GM18517 (cell line): ENCODE results near the gene IMMP2L.

Experiments used
- ATAC-seq: cut with Tn5 transposase; IDR thresholded peaks from one replicate; pipeline ENCODE4 v1.9.1; 2021; ENCODE audit warnings: mild to moderate bottlenecking, moderate library complexity; ENCODE audit not compliant: unreplicated experiment

IMMP2L gene

GRCh38 chr7:110774071-110774470, 788.2 kb downstream of the IMMP2L start:
- ATAC-seq, result no peak

GRCh38 chr7:110772615-110773014, 789.7 kb downstream of the IMMP2L start:
- ATAC-seq, result no peak

GRCh38 chr7:110771717-110772116, 790.6 kb downstream of the IMMP2L start:
- ATAC-seq, result no peak

GRCh38 chr7:110767550-110768110, 794.7 kb downstream of the IMMP2L start:
- no peak for ATAC-seq

GRCh38 chr7:110766864-110767263, 795.4 kb downstream of the IMMP2L start:
- ATAC-seq, result no peak

- no peak for ATAC-seq
These were observed 797.4 kb downstream of the IMMP2L start for GRCh38 chr7:110764852-110765251.

- ATAC-seq, result no peak
These were observed 799.6 kb downstream of the IMMP2L start for GRCh38 chr7:110762546-110763225.

GRCh38 chr7:110760341-110760740, 802.0 kb downstream of the IMMP2L start:
- ATAC-seq, result no peak

- ATAC-seq, result no peak
These were observed 803.2 kb downstream of the IMMP2L start for GRCh38 chr7:110759069-110759468.

GRCh38 chr7:110754649-110755048, 807.6 kb downstream of the IMMP2L start:
- no peak for ATAC-seq

- no peak for ATAC-seq
These were observed 811.2 kb downstream of the IMMP2L start for GRCh38 chr7:110750931-110751605.

- ATAC-seq, result no peak
These were observed 829.1 kb downstream of the IMMP2L start for GRCh38 chr7:110733221-110733620.

- ATAC-seq, result no peak
These were observed 837.5 kb downstream of the IMMP2L start for GRCh38 chr7:110724811-110725210.

GRCh38 chr7:110721395-110721794, 840.9 kb downstream of the IMMP2L start:
- ATAC-seq, result no peak

GRCh38 chr7:110720626-110721025, 841.7 kb downstream of the IMMP2L start:
- no peak for ATAC-seq

- ATAC-seq, result no peak
These were observed 842.6 kb downstream of the IMMP2L start for GRCh38 chr7:110719741-110720140.

- ATAC-seq, result no peak
These were observed 843.6 kb downstream of the IMMP2L start for GRCh38 chr7:110718503-110719205.

- ATAC-seq, result no peak
These were observed 858.1 kb downstream of the IMMP2L start for GRCh38 chr7:110704225-110704624.

- no peak for ATAC-seq
These were observed 863.7 kb downstream of the IMMP2L start for GRCh38 chr7:110698576-110698975.

- no peak for ATAC-seq
These were observed 868.9 kb downstream of the IMMP2L start for GRCh38 chr7:110693344-110693743.

GRCh38 chr7:110688908-110689307, 873.4 kb downstream of the IMMP2L start:
- ATAC-seq, result no peak

GRCh38 chr7:110685899-110686298, 876.4 kb downstream of the IMMP2L start:
- no peak for ATAC-seq
